ENCODE measurements around the gene RAB11A.

DNA sequence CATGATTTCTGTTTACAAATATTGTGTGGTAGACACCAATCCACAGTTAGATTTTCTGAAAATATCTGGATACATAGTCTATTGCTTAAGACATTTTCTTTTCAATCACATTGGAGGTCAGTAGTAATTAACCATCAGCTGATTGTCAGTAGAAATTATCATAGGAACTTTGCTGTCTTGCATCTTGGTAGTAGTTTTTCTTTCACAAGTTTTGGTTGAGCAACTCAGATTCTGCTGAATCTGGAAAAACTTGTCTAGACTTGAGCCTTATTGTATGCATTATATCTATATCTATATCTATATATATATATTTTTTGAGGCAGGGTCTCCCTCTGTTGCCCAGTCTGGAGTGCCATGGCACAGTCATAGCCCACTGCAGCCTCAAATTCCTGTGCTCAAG lies 4.0 kb downstream of the RAB11A start:
- TF ChIP-seq, protein P1, sequence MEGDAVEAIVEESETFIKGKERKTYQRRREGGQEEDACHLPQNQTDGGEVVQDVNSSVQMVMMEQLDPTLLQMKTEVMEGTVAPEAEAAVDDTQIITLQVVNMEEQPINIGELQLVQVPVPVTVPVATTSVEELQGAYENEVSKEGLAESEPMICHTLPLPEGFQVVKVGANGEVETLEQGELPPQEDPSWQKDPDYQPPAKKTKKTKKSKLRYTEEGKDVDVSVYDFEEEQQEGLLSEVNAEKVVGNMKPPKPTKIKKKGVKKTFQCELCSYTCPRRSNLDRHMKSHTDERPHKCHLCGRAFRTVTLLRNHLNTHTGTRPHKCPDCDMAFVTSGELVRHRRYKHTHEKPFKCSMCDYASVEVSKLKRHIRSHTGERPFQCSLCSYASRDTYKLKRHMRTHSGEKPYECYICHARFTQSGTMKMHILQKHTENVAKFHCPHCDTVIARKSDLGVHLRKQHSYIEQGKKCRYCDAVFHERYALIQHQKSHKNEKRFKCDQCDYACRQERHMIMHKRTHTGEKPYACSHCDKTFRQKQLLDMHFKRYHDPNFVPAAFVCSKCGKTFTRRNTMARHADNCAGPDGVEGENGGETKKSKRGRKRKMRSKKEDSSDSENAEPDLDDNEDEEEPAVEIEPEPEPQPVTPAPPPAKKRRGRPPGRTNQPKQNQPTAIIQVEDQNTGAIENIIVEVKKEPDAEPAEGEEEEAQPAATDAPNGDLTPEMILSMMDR (IDR thresholded peaks at IDR 0.05) = no peak
- no peak for TF ChIP-seq POLR2A (IDR thresholded peaks at IDR 0.05)

All from right lobe of liver (tissue), 4 donors.